ENCODE results near the gene YEATS2. TPM values are rescaled to one million over a fixed set of nuclear protein-coding genes. Genes with fewer than 3 reads are reported as not detected.

Gene YEATS2
- total and polyA plus RNA-seq, 3 experiments from 2014 or later = 5.7 to 31.6 (median 30.5) TPM

DNA sequence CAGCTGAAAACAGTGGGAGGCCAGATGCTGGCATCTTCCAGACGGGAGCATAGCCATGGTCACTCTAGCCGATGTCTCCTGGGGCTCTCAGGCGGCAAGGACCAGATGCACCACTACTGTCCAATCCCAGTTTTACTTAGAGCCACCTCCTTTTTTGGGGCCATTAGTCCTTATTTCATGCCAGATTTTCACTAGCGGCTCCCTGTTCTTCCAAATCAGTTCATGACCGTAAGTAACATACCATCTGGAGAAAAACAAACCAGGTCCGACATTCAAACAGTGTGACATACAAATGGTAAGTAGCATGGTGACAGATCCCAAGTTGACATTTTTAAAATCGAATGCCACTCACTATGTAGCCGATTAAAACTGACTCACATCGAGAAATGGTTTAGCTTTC lies 131.9 kb downstream of the YEATS2 start:
- no peaks in the 10 kb centered on the region for H3K9me3 ChIP-seq (ENCODE audit: low read length)
- peaks cover 5% of the 10 kb centered on the region for H3K36me3 ChIP-seq (ENCODE audit: insufficient read depth, low read length)
- peak overlapping the region in 1 of 7 donors; percentile 16 for H3K4me3 Mint-ChIP-seq
- peaks cover 0 to 54% (median 7%) of the 10 kb centered on the region in 3 donors for H3K36me3 Mint-ChIP-seq
- no peaks in the 10 kb centered on the region for H3K9me3 Mint-ChIP-seq
- no peak overlapping the region for H3K4me3 ChIP-seq (ENCODE audit: low read length)
- ChIA-PET CTCF (no interaction called here), POLR2A (interaction anchor here (0.6 kb wide), 1 partner anchor 193 kb away, joined by 4 read pairs; no protein-coding TSS in a partner anchor)
- no peaks in the 10 kb centered on the region for H3K27me3 Mint-ChIP-seq
- H3K4me1 Mint-ChIP-seq = peaks cover 4 to 8% (median 8%) of the 10 kb centered on the region in 3 donors
- no peak for DNase-seq
- peak overlapping the region in 1 of 8 donors; percentile 63 for H3K27ac Mint-ChIP-seq
- H3K27ac ChIP-seq (ENCODE audit: low read depth, low read length) = no peak overlapping the region
- peaks cover 2% of the 10 kb centered on the region for H3K4me1 ChIP-seq (ENCODE audit: insufficient read depth, low read length)
- H3K27me3 ChIP-seq (ENCODE audit: insufficient read depth, low read length, poor library complexity, severe bottlenecking) = no peaks in the 10 kb centered on the region

DNA sequence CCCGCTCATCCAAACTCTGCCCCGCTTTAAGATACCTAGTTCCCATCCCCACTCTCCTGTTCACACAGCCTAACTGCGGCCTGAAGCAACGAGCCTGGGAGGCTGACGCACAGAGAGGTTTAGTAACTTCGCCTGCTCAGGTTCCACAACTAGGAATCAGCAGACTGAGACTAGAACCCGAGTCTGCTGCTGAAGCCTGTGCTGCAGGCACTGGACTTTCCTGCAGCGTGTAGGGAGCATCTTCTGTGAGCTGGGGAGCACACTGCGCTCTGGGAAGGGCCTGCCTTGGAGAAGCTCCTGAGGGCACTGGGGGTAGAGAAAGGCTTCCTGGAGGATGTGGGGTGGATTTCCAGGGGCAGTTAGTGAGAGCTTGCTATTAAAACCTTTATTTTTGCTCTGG lies 132.6 kb downstream of the YEATS2 start:
- ChIA-PET POLR2A (interaction anchor here (0.6 kb wide), 1 partner anchor 194 kb away, joined by 4 read pairs; no protein-coding TSS in a partner anchor), CTCF (no interaction called here)
- no peaks in the 10 kb centered on the region for H3K9me3 Mint-ChIP-seq
- H3K4me1 Mint-ChIP-seq = peaks cover 3 to 7% (median 6%) of the 10 kb centered on the region in 3 donors
- H3K9me3 ChIP-seq (ENCODE audit: low read length) = no peaks in the 10 kb centered on the region
- H3K4me3 ChIP-seq (ENCODE audit: low read length) = no peak overlapping the region
- H3K27ac ChIP-seq (ENCODE audit: low read depth, low read length) = no peak overlapping the region
- no peak overlapping the region for H3K4me3 Mint-ChIP-seq
- peaks cover 5% of the 10 kb centered on the region for H3K36me3 ChIP-seq (ENCODE audit: insufficient read depth, low read length)
- DNase-seq = no peak
- peak overlapping the region in 1 of 8 donors; percentile 56 for H3K27ac Mint-ChIP-seq
- H3K4me1 ChIP-seq (ENCODE audit: insufficient read depth, low read length) = no peaks in the 10 kb centered on the region
- H3K27me3 ChIP-seq (ENCODE audit: insufficient read depth, low read length, poor library complexity, severe bottlenecking) = no peaks in the 10 kb centered on the region
- H3K27me3 Mint-ChIP-seq = no peaks in the 10 kb centered on the region
- peaks cover 0 to 57% (median 8%) of the 10 kb centered on the region in 3 donors for H3K36me3 Mint-ChIP-seq

DNA sequence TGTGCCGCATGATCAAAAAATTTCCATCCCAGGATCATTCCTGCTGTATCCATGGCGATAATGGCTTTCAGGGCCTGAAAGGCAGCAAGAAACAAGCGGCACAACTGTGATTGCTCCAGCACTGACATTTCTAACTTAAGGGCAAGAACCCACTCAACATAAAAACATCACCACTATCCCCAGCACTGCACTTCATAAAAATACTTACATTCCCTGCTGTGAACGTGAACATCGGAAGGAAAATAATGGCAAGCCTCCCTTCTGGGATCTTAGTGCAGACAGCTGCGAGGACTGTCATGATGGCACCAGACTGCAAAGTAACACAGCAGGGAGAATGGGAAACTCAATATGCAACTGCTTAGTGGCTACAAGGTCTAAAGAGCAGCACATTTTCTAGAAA lies 135.9 kb downstream of the YEATS2 start:
- Histone ChIP-seq H3K4me3 (ENCODE audit: low read length) (no peak overlapping the region), H3K27ac (ENCODE audit: low read depth, low read length) (no peak overlapping the region), H3K27me3 (ENCODE audit: insufficient read depth, low read length, poor library complexity, severe bottlenecking) (no peaks in the 10 kb centered on the region), H3K9me3 (ENCODE audit: low read length) (no peaks in the 10 kb centered on the region), H3K36me3 (ENCODE audit: insufficient read depth, low read length) (peaks cover 5% of the 10 kb centered on the region), H3K4me1 (ENCODE audit: insufficient read depth, low read length) (no peaks in the 10 kb centered on the region)
- DNase-seq = no peak
- Mint-ChIP-seq H3K27me3 (no peaks in the 10 kb centered on the region), H3K9me3 (no peaks in the 10 kb centered on the region), H3K4me1 (no peaks in the 10 kb centered on the region), H3K27ac (peak overlapping the region in 1 of 8 donors; percentile 45), H3K36me3 (peaks cover 0 to 72% (median 10%) of the 10 kb centered on the region in 3 donors), H3K4me3 (no peak overlapping the region)
- ChIA-PET POLR2A (no interaction called here), CTCF (no interaction called here)

DNA sequence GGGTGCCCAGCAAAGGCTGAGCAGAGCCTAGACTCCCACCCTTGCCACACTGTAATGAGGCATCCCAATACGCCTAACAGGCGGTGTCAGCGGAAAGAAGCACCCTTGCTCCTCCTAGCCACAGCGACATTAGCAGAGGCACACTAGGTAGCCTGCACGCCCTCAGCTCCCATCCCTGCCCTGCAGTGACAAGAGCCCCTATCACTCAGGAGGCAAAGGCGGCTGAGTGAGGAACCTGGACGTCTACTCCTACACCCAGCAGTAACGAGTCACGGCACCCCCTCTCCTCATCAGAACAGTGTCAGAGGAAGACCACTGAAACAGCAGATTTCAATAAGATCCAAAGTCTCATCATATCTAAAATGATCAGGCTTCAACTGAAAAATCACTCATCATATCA lies 139.8 kb downstream of the YEATS2 start:
- peak overlapping the region in 4 of 8 donors; percentile 27 to 73 (median 64) for H3K27ac Mint-ChIP-seq
- DNase-seq = no peak
- POLR2A ChIA-PET = no interaction called here

DNA sequence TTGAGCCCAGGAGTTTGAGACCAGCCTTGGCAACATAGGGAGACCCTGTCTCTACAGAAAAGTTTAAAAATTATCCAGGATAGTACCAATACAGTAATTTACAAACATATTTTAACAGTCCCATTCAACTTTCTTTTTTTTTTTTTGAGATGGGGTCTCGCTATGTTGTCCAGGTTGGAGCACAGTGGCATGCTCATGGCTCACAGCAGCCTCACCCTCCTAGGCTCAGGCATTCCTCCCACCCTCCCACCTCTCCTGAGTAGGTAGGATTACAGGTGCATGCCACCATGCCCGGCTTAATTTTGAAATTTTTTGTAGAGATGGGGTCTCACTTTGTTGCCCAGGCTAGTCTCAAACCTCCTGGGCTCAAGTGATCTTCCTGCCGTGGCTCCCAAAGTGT lies 140.3 kb downstream of the YEATS2 start:
- no peak overlapping the region for H3K27ac ChIP-seq (ENCODE audit: low read depth, low read length)
- ChIA-PET POLR2A (no interaction called here), CTCF (no interaction called here)
- H3K4me1 ChIP-seq (ENCODE audit: insufficient read depth, low read length) = no peaks in the 10 kb centered on the region
- no peak for DNase-seq
- Mint-ChIP-seq H3K27ac (peak overlapping the region in 1 of 8 donors; percentile 27), H3K4me1 (no peaks in the 10 kb centered on the region), H3K27me3 (no peaks in the 10 kb centered on the region), H3K9me3 (no peaks in the 10 kb centered on the region), H3K36me3 (peaks cover 4 to 70% (median 15%) of the 10 kb centered on the region in 3 donors), H3K4me3 (no peak overlapping the region)
- peaks cover 18% of the 10 kb centered on the region for H3K36me3 ChIP-seq (ENCODE audit: insufficient read depth, low read length)
- no peaks in the 10 kb centered on the region for H3K27me3 ChIP-seq (ENCODE audit: insufficient read depth, low read length, poor library complexity, severe bottlenecking)
- H3K4me3 ChIP-seq (ENCODE audit: low read length) = no peak overlapping the region
- H3K9me3 ChIP-seq (ENCODE audit: low read length) = no peaks in the 10 kb centered on the region

More for the DNA sequence above, 139.8 kb downstream of the YEATS2 start:
- no peaks in the 10 kb centered on the region for H3K9me3 Mint-ChIP-seq
- H3K4me1 Mint-ChIP-seq = no peaks in the 10 kb centered on the region
- Histone ChIP-seq H3K4me1 (ENCODE audit: insufficient read depth, low read length) (no peaks in the 10 kb centered on the region), H3K9me3 (ENCODE audit: low read length) (no peaks in the 10 kb centered on the region), H3K27ac (ENCODE audit: low read depth, low read length) (no peak overlapping the region), H3K4me3 (ENCODE audit: low read length) (no peak overlapping the region), H3K36me3 (ENCODE audit: insufficient read depth, low read length) (peaks cover 17% of the 10 kb centered on the region), H3K27me3 (ENCODE audit: insufficient read depth, low read length, poor library complexity, severe bottlenecking) (no peaks in the 10 kb centered on the region)
- H3K4me3 Mint-ChIP-seq = no peak overlapping the region
- peaks cover 4 to 75% (median 17%) of the 10 kb centered on the region in 3 donors for H3K36me3 Mint-ChIP-seq
- H3K27me3 Mint-ChIP-seq = no peaks in the 10 kb centered on the region
- CTCF ChIA-PET = no interaction called here

DNA sequence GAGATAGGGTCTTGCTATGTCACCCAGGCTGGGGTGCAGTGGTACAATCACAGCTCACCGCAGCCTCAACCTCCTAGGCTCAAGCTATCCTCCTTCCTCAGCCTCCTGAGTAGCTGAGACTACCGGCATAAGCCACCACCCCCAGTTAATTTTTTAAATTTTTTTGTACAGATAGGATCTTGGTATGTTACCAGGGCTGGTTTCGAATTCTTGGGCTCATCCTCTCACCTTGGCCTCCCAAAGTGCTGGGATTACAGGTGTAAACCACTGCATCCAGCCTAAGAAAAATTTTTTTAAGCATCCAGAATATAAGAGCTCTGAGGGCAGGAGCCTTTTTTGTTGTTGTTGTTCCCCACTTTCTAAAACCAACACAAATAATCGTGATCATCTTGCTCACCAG lies 142.2 kb downstream of the YEATS2 start:
- Mint-ChIP-seq H3K4me3 (no peak overlapping the region), H3K27ac (peak overlapping the region in 2 of 8 donors; percentile 29 to 64), H3K27me3 (no peaks in the 10 kb centered on the region), H3K9me3 (no peaks in the 10 kb centered on the region), H3K36me3 (peaks cover 4 to 65% (median 13%) of the 10 kb centered on the region in 3 donors), H3K4me1 (no peaks in the 10 kb centered on the region)
- no peak overlapping the region for H3K27ac ChIP-seq (ENCODE audit: low read depth, low read length)
- H3K27me3 ChIP-seq (ENCODE audit: insufficient read depth, low read length, poor library complexity, severe bottlenecking) = no peaks in the 10 kb centered on the region
- no peak for DNase-seq
- peaks cover 19% of the 10 kb centered on the region for H3K36me3 ChIP-seq (ENCODE audit: insufficient read depth, low read length)
- H3K9me3 ChIP-seq (ENCODE audit: low read length) = no peaks in the 10 kb centered on the region
- POLR2A ChIA-PET = no interaction called here
- no peak overlapping the region for H3K4me3 ChIP-seq (ENCODE audit: low read length)
- CTCF ChIA-PET = interaction anchor here (1.2 to 1.8 kb wide), 2 partner anchors 11 to 72 kb away, joined by 3 to 5 read pairs; no protein-coding TSS in a partner anchor
- H3K4me1 ChIP-seq (ENCODE audit: insufficient read depth, low read length) = no peaks in the 10 kb centered on the region

DNA sequence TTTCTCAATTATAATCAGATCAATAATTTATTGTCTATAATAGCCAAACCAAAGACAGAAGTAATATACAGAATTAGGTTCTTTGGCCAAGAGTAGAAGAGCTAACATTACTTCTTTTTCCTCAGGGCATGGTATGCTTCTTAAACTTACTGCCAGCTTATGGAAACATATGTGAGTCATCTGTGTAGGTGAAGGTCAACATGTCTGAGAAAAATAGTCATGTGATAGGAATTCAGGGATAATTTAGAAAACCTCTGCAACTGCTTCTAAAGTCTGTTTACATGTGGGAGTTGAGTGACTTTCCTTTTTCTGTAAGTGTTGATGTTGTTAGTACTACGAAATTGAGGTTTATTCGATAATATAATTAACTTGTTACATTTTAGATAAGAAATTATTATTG lies 147.0 kb downstream of the YEATS2 start:
- Histone ChIP-seq H3K27me3 (ENCODE audit: insufficient read depth, low read length, poor library complexity, severe bottlenecking) (no peaks in the 10 kb centered on the region), H3K4me3 (ENCODE audit: low read length) (no peak overlapping the region), H3K4me1 (ENCODE audit: insufficient read depth, low read length) (no peaks in the 10 kb centered on the region), H3K27ac (ENCODE audit: low read depth, low read length) (no peak overlapping the region), H3K36me3 (ENCODE audit: insufficient read depth, low read length) (peaks cover 26% of the 10 kb centered on the region), H3K9me3 (ENCODE audit: low read length) (no peaks in the 10 kb centered on the region)
- no peak for DNase-seq
- Mint-ChIP-seq H3K36me3 (peaks cover 4 to 78% (median 18%) of the 10 kb centered on the region in 3 donors), H3K27ac (peak overlapping the region in 1 of 8 donors; percentile 8), H3K4me3 (no peak overlapping the region), H3K27me3 (no peaks in the 10 kb centered on the region), H3K9me3 (no peaks in the 10 kb centered on the region), H3K4me1 (peaks cover 0 to 12% (median 4%) of the 10 kb centered on the region in 3 donors)
- POLR2A ChIA-PET = no interaction called here
- CTCF ChIA-PET = interaction anchor here (2.2 kb wide), 1 partner anchor 40 kb away, joined by 6 read pairs; the partner anchor contains the start of gene PARL

DNA sequence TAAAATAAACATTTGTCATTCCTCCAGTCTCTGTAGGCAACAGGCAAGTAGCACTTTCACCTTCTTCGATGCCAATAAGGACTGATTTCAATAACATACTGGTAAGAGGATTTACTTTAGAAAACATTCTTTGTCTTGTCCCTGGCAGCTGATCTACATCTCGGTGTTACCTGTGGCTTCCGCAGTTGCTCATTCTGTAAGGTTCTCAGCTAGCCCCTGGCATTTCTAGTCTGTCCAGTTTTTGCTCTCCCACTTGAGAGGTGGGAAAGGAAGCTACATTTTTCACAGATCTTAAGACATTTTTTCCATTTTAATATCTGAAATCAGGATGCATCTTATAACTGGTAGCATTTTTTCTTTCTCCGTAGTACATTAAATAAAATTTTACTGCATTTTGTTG lies 147.5 kb downstream of the YEATS2 start:
- no peak overlapping the region for H3K27ac Mint-ChIP-seq

More for the DNA sequence above, 147.5 kb downstream of the YEATS2 start:
- H3K4me3 Mint-ChIP-seq = no peak overlapping the region
- no peaks in the 10 kb centered on the region for H3K9me3 ChIP-seq (ENCODE audit: low read length)
- no peaks in the 10 kb centered on the region for H3K4me1 ChIP-seq (ENCODE audit: insufficient read depth, low read length)
- ChIA-PET CTCF (no interaction called here), POLR2A (interaction anchor here (0.6 kb wide), 1 partner anchor 27 kb away, joined by 3 read pairs; no protein-coding TSS in a partner anchor)
- no peaks in the 10 kb centered on the region for H3K27me3 ChIP-seq (ENCODE audit: insufficient read depth, low read length, poor library complexity, severe bottlenecking)
- no peak overlapping the region for H3K27ac ChIP-seq (ENCODE audit: low read depth, low read length)
- no peaks in the 10 kb centered on the region for H3K9me3 Mint-ChIP-seq
- H3K4me3 ChIP-seq (ENCODE audit: low read length) = no peak overlapping the region
- no peak for DNase-seq
- no peaks in the 10 kb centered on the region for H3K27me3 Mint-ChIP-seq
- H3K36me3 Mint-ChIP-seq = peaks cover 4 to 77% (median 22%) of the 10 kb centered on the region in 3 donors
- H3K36me3 ChIP-seq (ENCODE audit: insufficient read depth, low read length) = peaks cover 23% of the 10 kb centered on the region
- H3K4me1 Mint-ChIP-seq = peaks cover 0 to 13% (median 4%) of the 10 kb centered on the region in 3 donors

Measured in CD8-positive, alpha-beta memory T cell (primary cell).